ENCODE measurements around the gene SMPD3. TPM values are rescaled to one million over a fixed set of nuclear protein-coding genes. Genes with fewer than 3 reads are reported as not detected.

Gene SMPD3
- total RNA-seq: under 1 TPM in 1 of 2 donors, not detected in 1; 0.34 TPM

GRCh38 chr16:68448360-68448970 lies at the start of gene SMPD3:
Gene SMPD3 (minus strand): TSS chr16:68448508. CDS start chr16:68372181, 76,327 bp downstream.

GRCh38 chr16:68310774-68311511 lies 137.4 kb downstream of the SMPD3 start, which contains the start of the genes PRMT7 and SLC7A6OS:
Gene PRMT7 (plus strand): TSS chr16:68311019. CDS start chr16:68315980, 4,961 bp downstream.
Gene SLC7A6OS (minus strand): TSS chr16:68310946. CDS start chr16:68310926, 20 bp downstream.

Small RNA genes lying within 50 kb of the gene (small RNA-seq; reads per million reads assigned to genes)
- gene RF00019: 0 reads per million in 2 donors
- gene RNU4-30P: 0.23 to 0.30 reads per million in 2 donors

Other genes with a start within 250 kb of the SMPD3 start
- under 1 TPM in 1 of 2 donors, not detected in 1; under 0.01 TPM for gene ESRP2, start 212.4 kb downstream of the SMPD3 start, total RNA-seq
- 10 to 100 TPM; 31.0 to 34.4 TPM for gene PLA2G15, start 203.1 kb downstream of the SMPD3 start, total RNA-seq
- gene SLC7A6, start 184.0 kb downstream of the SMPD3 start, total RNA-seq: 10 to 100 TPM; 30.3 to 34.8 TPM
- 10 to 100 TPM; 15.8 to 21.6 TPM for gene SLC7A6OS, start 137.6 kb downstream of the SMPD3 start, total RNA-seq
- gene PRMT7, start 137.5 kb downstream of the SMPD3 start, total RNA-seq: 10 to 100 TPM; 61.6 to 79.9 TPM
- gene ZFP90, start 90.8 kb upstream of the SMPD3 start, total RNA-seq: 10 to 100 TPM; 13.0 to 23.1 TPM
- gene CDH3, start 196.8 kb upstream of the SMPD3 start, total RNA-seq: 100 to 1,000 TPM; 233 to 309 TPM

All from melanocyte of skin (primary cell).